ENCODE measurements around the gene NTRK2.

GRCh38 chr9:84970432-84970831 lies 300.9 kb downstream of the NTRK2 start:
- no peak for TF ChIP-seq CTCF (IDR thresholded peaks at IDR 0.05; ENCODE audit: low read depth, low read length, missing input control)
- no peak for TF ChIP-seq ATF3 (IDR thresholded peaks at IDR 0.05)
- no peak for TF ChIP-seq RAD21 (IDR thresholded peaks at IDR 0.05)
